Neural progenitor cell (in vitro differentiated cells): Measurements from ENCODE around the gene DSCAML1. TPM values are rescaled to one million over a fixed set of nuclear protein-coding genes. Genes with fewer than 3 reads are reported as not detected.

Experiments used
- DNase-seq: peaks from one replicate; pipeline ENCODE4 v3.0.0-alpha.2; 2016; ENCODE audit warnings: low spot score
- H2AFZ ChIP-seq: fragments of 200-600 bp; sonication (generic); replicated peaks from 2 replicates; pipeline ENCODE4 v1.6.1; 2016; ENCODE audit warnings: antibody characterized with exemption
- H3F3A ChIP-seq: fragments of 200-600 bp; sonication (generic); 2 replicates; pipeline ENCODE4 v1.6.1; 2016; ENCODE audit warnings: antibody characterized with exemption, low read depth
- H3K27ac ChIP-seq: fragments of 200-600 bp; sonication (generic); 2 replicates; pipeline ENCODE4 v1.5.1; 2016; ENCODE audit warnings: mild to moderate bottlenecking
- H3K27me3 ChIP-seq: fragments of 200-600 bp; sonication (generic); 2 replicates; pipeline ENCODE4 v1.6.1; 2016; ENCODE audit warnings: mild to moderate bottlenecking, moderate library complexity
- H3K36me3 ChIP-seq: fragments of 200-600 bp; sonication (generic); 2 replicates; pipeline ENCODE4 v1.5.1; 2016
- H3K4me1 ChIP-seq: fragments of 200-600 bp; sonication (generic); 2 replicates; pipeline ENCODE4 v1.6.1; 2016; ENCODE audit warnings: mixed run types
- H3K4me2 ChIP-seq: fragments of 200-600 bp; sonication (generic); 2 replicates; pipeline ENCODE4 v1.6.1; 2016
- H3K4me3 ChIP-seq: fragments of 200-600 bp; sonication (generic); 2 replicates; pipeline ENCODE4 v1.5.1; 2016
- H3K79me2 ChIP-seq: fragments of 200-600 bp; sonication (generic); 2 replicates; pipeline ENCODE4 v1.6.1; 2016; ENCODE audit warnings: low read depth
- H3K9ac ChIP-seq: fragments of 200-600 bp; sonication (generic); 2 replicates; pipeline ENCODE4 v1.6.1; 2016
- H3K9me3 ChIP-seq: fragments of 200-600 bp; sonication (generic); 2 replicates; pipeline ENCODE4 v1.5.1; 2016; ENCODE audit warnings: low read depth
- H4K20me1 ChIP-seq: fragments of 200-600 bp; sonication (generic); 2 replicates; pipeline ENCODE4 v1.6.1; 2016; ENCODE audit warnings: low read depth
- H3K27ac Mint-ChIP-seq: 3 replicates; pipeline ENCODE4 v1.8.0; 2021; ENCODE audit warnings: mixed read lengths
- H3K27me3 Mint-ChIP-seq: 2 replicates; pipeline ENCODE4 v1.8.0; 2022; ENCODE audit warnings: low read depth, mild to moderate bottlenecking, inconsistent platforms, moderate library complexity, mixed read lengths; ENCODE audit not compliant: insufficient read depth
- H3K36me3 Mint-ChIP-seq: 3 replicates; pipeline ENCODE4 v1.8.0; 2021; ENCODE audit warnings: mixed read lengths
- H3K4me1 Mint-ChIP-seq: 3 replicates; pipeline ENCODE4 v1.8.0; 2021; ENCODE audit warnings: mixed read lengths
- H3K4me3 Mint-ChIP-seq: 3 replicates; pipeline ENCODE4 v1.8.0; 2021; ENCODE audit warnings: mild to moderate bottlenecking, moderate library complexity, mixed read lengths
- H3K9me3 Mint-ChIP-seq: 3 replicates; pipeline ENCODE4 v1.8.0; 2020; ENCODE audit warnings: mixed read lengths
- CTCF ChIP-seq: fragments of 200-600 bp; sonication (generic); IDR thresholded peaks from 2 replicates; pipeline ENCODE4 v1.5.1; 2017; ENCODE audit warnings: antibody characterized with exemption, mild to moderate bottlenecking
- EZH2 ChIP-seq: fragments of 200-600 bp; sonication (generic); IDR thresholded peaks from 2 replicates; pipeline ENCODE4 v1.6.1; 2017; ENCODE audit warnings: antibody characterized with exemption, mild to moderate bottlenecking, moderate library complexity
- EZH2phosphoT487 ChIP-seq: fragments of 200-600 bp; sonication (generic); IDR thresholded peaks from 2 replicates; pipeline ENCODE4 v1.6.1; 2017; ENCODE audit warnings: antibody characterized with exemption
- total RNA-seq: library from RNA; depleted of rRNA; stranded (reverse); fragments of >200 nt; gene quantifications from 2 replicates; pipeline ENCODE4 v1.2.3, GENCODE V29; 2015; ENCODE audit warnings: low replicate concordance

The DSCAML1 gene
- total RNA-seq, 1 donor from 2014 or later, result 0.06 TPM

- H3F3A ChIP-seq, result peaks cover 34% of the 10 kb centered on the region
- no peaks in the 10 kb centered on the region for H3K36me3 Mint-ChIP-seq
- DNase-seq, result no peak
- no peak overlapping the region for H3K4me3 ChIP-seq
- H3K79me2 ChIP-seq, result no peaks in the 10 kb centered on the region
- peaks cover 5% of the 10 kb centered on the region for H4K20me1 ChIP-seq
- H3K4me1 Mint-ChIP-seq, result peaks cover 57% of the 10 kb centered on the region
- H3K9me3 Mint-ChIP-seq, result no peaks in the 10 kb centered on the region
- H3K9me3 ChIP-seq, result no peaks in the 10 kb centered on the region
- no peak for TF ChIP-seq CTCF
- no peak for TF ChIP-seq EZH2phosphoT487
- H3K27me3 ChIP-seq, result no peaks in the 10 kb centered on the region
- no peaks in the 10 kb centered on the region for H3K36me3 ChIP-seq
- H3K27ac Mint-ChIP-seq, result peak overlapping the region; percentile 93
- H2AFZ ChIP-seq, result no peak overlapping the region
- H3K4me3 Mint-ChIP-seq, result peak overlapping the region; percentile 59
- peak overlapping the region; percentile 73 for H3K4me2 ChIP-seq
- H3K4me1 ChIP-seq, result peaks cover 33% of the 10 kb centered on the region
- H3K27ac ChIP-seq, result no peak overlapping the region
- H3K27me3 Mint-ChIP-seq, result peaks cover 6% of the 10 kb centered on the region
- H3K9ac ChIP-seq, result no peak overlapping the region
Measured at GRCh38 chr11:117816846-117817367, 19.9 kb upstream of the DSCAML1 start.

- no peak overlapping the region for H3K4me3 ChIP-seq
- H3K9ac ChIP-seq, result no peak overlapping the region
- H3K4me2 ChIP-seq, result peak overlapping the region; percentile 73
- no peaks in the 10 kb centered on the region for H3K27me3 ChIP-seq
- Mint-ChIP-seq H3K27ac (peak overlapping the region; percentile 74), H3K4me3 (peak overlapping the region; percentile 31), H3K36me3 (no peaks in the 10 kb centered on the region), H3K27me3 (peaks cover 6% of the 10 kb centered on the region), H3K4me1 (peaks cover 61% of the 10 kb centered on the region), H3K9me3 (no peaks in the 10 kb centered on the region)
- no peak overlapping the region for H3K27ac ChIP-seq
- no peak for TF ChIP-seq CTCF
- no peak for TF ChIP-seq EZH2
- TF ChIP-seq EZH2phosphoT487, result no peak
- no peak overlapping the region for H2AFZ ChIP-seq
- H3F3A ChIP-seq, result peaks cover 34% of the 10 kb centered on the region
- H3K9me3 ChIP-seq, result no peaks in the 10 kb centered on the region
- H4K20me1 ChIP-seq, result peaks cover 5% of the 10 kb centered on the region
- H3K79me2 ChIP-seq, result no peaks in the 10 kb centered on the region
- peak; percentile 88 for DNase-seq
- peaks cover 33% of the 10 kb centered on the region for H3K4me1 ChIP-seq
- no peaks in the 10 kb centered on the region for H3K36me3 ChIP-seq
Measured at GRCh38 chr11:117816151-117816741, 19.2 kb upstream of the DSCAML1 start.

GRCh38 chr11:117815262-117815803 is 18.3 kb upstream of the DSCAML1 start:
- Mint-ChIP-seq H3K27ac (no peak overlapping the region), H3K9me3 (no peaks in the 10 kb centered on the region), H3K36me3 (no peaks in the 10 kb centered on the region), H3K27me3 (peaks cover 9% of the 10 kb centered on the region), H3K4me1 (peaks cover 68% of the 10 kb centered on the region), H3K4me3 (peak overlapping the region; percentile 68)
- no peaks in the 10 kb centered on the region for H3K27me3 ChIP-seq
- H3K9me3 ChIP-seq, result no peaks in the 10 kb centered on the region
- no peak overlapping the region for H2AFZ ChIP-seq
- peak overlapping the region; percentile 73 for H3K4me2 ChIP-seq
- no peaks in the 10 kb centered on the region for H3K79me2 ChIP-seq
- no peak overlapping the region for H3K4me3 ChIP-seq
- H3K27ac ChIP-seq, result no peak overlapping the region
- H3K4me1 ChIP-seq, result peaks cover 33% of the 10 kb centered on the region
- H3F3A ChIP-seq, result peaks cover 34% of the 10 kb centered on the region
- H3K36me3 ChIP-seq, result no peaks in the 10 kb centered on the region
- TF ChIP-seq EZH2phosphoT487 (no peak), CTCF (no peak), EZH2 (no peak)
- H4K20me1 ChIP-seq, result peaks cover 5% of the 10 kb centered on the region
- H3K9ac ChIP-seq, result no peak overlapping the region
- DNase-seq, result no peak
